Smooth muscle cell (in vitro differentiated cells): ENCODE results near the gene C12orf54. TPM values are rescaled to one million over a fixed set of nuclear protein-coding genes. Genes with fewer than 3 reads are reported as not detected.
"Not testable (repeated sequence)": the region's sequence is repeated elsewhere in the genome, so short reads cannot be mapped to it uniquely, and the experiment has no call there.

Experiments used
- DNase-seq: peaks from one replicate; lab custom pipeline; 2025; ENCODE audit not compliant: unreplicated experiment; lab: John Stamatoyannopoulos, UW
- H2AFZ ChIP-seq: fragments of 200-600 bp; sonication (generic); 2 replicates; pipeline ENCODE4 v1.6.0; 2016; ENCODE audit warnings: antibody characterized with exemption, low read depth, mild to moderate bottlenecking
- H3F3A ChIP-seq: fragments of 200-600 bp; sonication (generic); 2 replicates; pipeline ENCODE4 v1.6.0; 2017; ENCODE audit warnings: antibody characterized with exemption, low read depth
- H3K27ac ChIP-seq: fragments of 200-600 bp; sonication (generic); 2 replicates; pipeline ENCODE4 v1.5.1; 2016; ENCODE audit warnings: low read depth, mild to moderate bottlenecking
- H3K27me3 ChIP-seq: fragments of 200-600 bp; sonication (generic); 2 replicates; pipeline ENCODE4 v1.6.1; 2016; ENCODE audit warnings: low read depth, mild to moderate bottlenecking
- H3K36me3 ChIP-seq: fragments of 200-600 bp; sonication (generic); 2 replicates; pipeline ENCODE4 v1.5.1; 2016; ENCODE audit warnings: low read depth
- H3K4me1 ChIP-seq: fragments of 200-600 bp; sonication (generic); 2 replicates; pipeline ENCODE4 v1.5.1; 2016; ENCODE audit warnings: low read depth
- H3K4me2 ChIP-seq: fragments of 200-600 bp; sonication (generic); 2 replicates; pipeline ENCODE4 v1.6.0; 2016; ENCODE audit warnings: mild to moderate bottlenecking
- H3K4me3 ChIP-seq: fragments of 200-600 bp; sonication (generic); 2 replicates; pipeline ENCODE4 v1.5.1; 2016; ENCODE audit warnings: mild to moderate bottlenecking
- H3K79me2 ChIP-seq: fragments of 200-600 bp; sonication (generic); 2 replicates; pipeline ENCODE4 v1.6.0; 2016; ENCODE audit warnings: low read depth, mild to moderate bottlenecking
- H3K9ac ChIP-seq: fragments of 200-600 bp; sonication (generic); 2 replicates; pipeline ENCODE4 v1.6.0; 2016; ENCODE audit warnings: low read depth
- H3K9me3 ChIP-seq: fragments of 200-600 bp; sonication (generic); replicated peaks from 2 replicates; pipeline ENCODE4 v1.5.1; 2016; ENCODE audit warnings: low read depth
- H4K20me1 ChIP-seq: fragments of 200-600 bp; sonication (generic); 2 replicates; pipeline ENCODE4 v1.6.0; 2016; ENCODE audit warnings: low read depth
- CTCF ChIP-seq: fragments of 200-600 bp; sonication (generic); IDR thresholded peaks from 2 replicates; pipeline ENCODE4 v1.5.1; 2017; ENCODE audit warnings: borderline replicate concordance, mild to moderate bottlenecking, antibody characterized with exemption; ENCODE audit not compliant: insufficient read depth, poor library complexity, severe bottlenecking
- WGBS: methylation state at CpG from one replicate; pipeline ENCODE4 v1.1.7; 2016; ENCODE audit warnings: low lambda C conversion rate; 5-methylcytosine and 5-hydroxymethylcytosine counted together
- polyA plus RNA-seq: library from polyadenylated mRNA; unstranded; fragments of >200 nt; fragmentation: Nextera tagmentation; extraction: Ambion mirVana; gene quantifications from 2 replicates; pipeline ENCODE4 v1.2.1, GENCODE V29; 2016
- total RNA-seq: library from RNA; depleted of rRNA; stranded (reverse); fragments of >200 nt; gene quantifications from 2 replicates; pipeline ENCODE4 v1.2.3, GENCODE V29; 2014

C12orf54 gene
- total RNA-seq (0.45 TPM in 1 of 2 replicates, not detected in the other), polyA plus RNA-seq (1.1 and 2.6 TPM in 2 replicates)

- H3K27me3 ChIP-seq: no peaks in the 10 kb centered on the region
- H3K4me2 ChIP-seq: no peak within 1 kb of the TSS
- H3K4me3 ChIP-seq: no peak within 1 kb of the TSS
- no peaks in the 10 kb centered on the region for H3K36me3 ChIP-seq
- DNase-seq: no peak
- no peaks in the 10 kb centered on the region for H4K20me1 ChIP-seq
- H3F3A ChIP-seq: no peaks in the 10 kb centered on the region
- 87% methylated on average over 2 of the region's 2 CpGs for WGBS
- H3K79me2 ChIP-seq: no peaks in the 10 kb centered on the region
- H2AFZ ChIP-seq: no peak within 1 kb of the TSS
- no peak within 1 kb of the TSS for H3K27ac ChIP-seq
- TF ChIP-seq CTCF: no peak
- no peaks in the 10 kb centered on the region for H3K9me3 ChIP-seq
- no peak within 1 kb of the TSS for H3K9ac ChIP-seq
- H3K4me1 ChIP-seq: no peaks in the 10 kb centered on the region
These were observed at the start of gene C12orf54 for GRCh38 chr12:48482198-48482597. TSS of gene C12orf54 (plus strand) at chr12:48482498. CDS start at chr12:48483297, 799 bp downstream.

GRCh38 chr12:48434016-48434415, 48.3 kb upstream of the C12orf54 start:
- not testable (repeated sequence) for H3K9ac ChIP-seq, H3F3A ChIP-seq, H3K4me2 ChIP-seq, H3K9me3 ChIP-seq, H3K27me3 ChIP-seq, H3K27ac ChIP-seq, H3K79me2 ChIP-seq, H3K36me3 ChIP-seq, H3K4me1 ChIP-seq, H2AFZ ChIP-seq, DNase-seq, H3K4me3 ChIP-seq, H4K20me1 ChIP-seq
- 97% methylated on average over 10 of the region's 10 CpGs for WGBS

GRCh38 chr12:48441069-48441468, 41.2 kb upstream of the C12orf54 start:
- no peaks in the 10 kb centered on the region for H3K36me3 ChIP-seq
- no peaks in the 10 kb centered on the region for H4K20me1 ChIP-seq
- H3K27ac ChIP-seq: peak overlapping the region; percentile 3
- WGBS: 43% methylated on average over 7 of the region's 7 CpGs
- no peak overlapping the region for H3K4me3 ChIP-seq
- H3K27me3 ChIP-seq: no peaks in the 10 kb centered on the region
- no peaks in the 10 kb centered on the region for H3F3A ChIP-seq
- no peak overlapping the region for H3K9ac ChIP-seq
- no peak for TF ChIP-seq CTCF
- H2AFZ ChIP-seq: no peak overlapping the region
- DNase-seq: no peak
- no peaks in the 10 kb centered on the region for H3K79me2 ChIP-seq
- peak overlapping the region; percentile 27 for H3K4me2 ChIP-seq
- H3K4me1 ChIP-seq: peaks cover 30% of the 10 kb centered on the region
- H3K9me3 ChIP-seq: no peaks in the 10 kb centered on the region

- Histone ChIP-seq H3F3A (no peaks in the 10 kb centered on the region), H2AFZ (no peak overlapping the region), H3K4me3 (no peak overlapping the region), H3K79me2 (no peaks in the 10 kb centered on the region), H3K4me2 (no peak overlapping the region), H3K9ac (no peak overlapping the region), H3K27ac (no peak overlapping the region), H3K9me3 (no peaks in the 10 kb centered on the region), H3K36me3 (no peaks in the 10 kb centered on the region), H3K4me1 (peaks cover 39% of the 10 kb centered on the region), H4K20me1 (no peaks in the 10 kb centered on the region), H3K27me3 (no peaks in the 10 kb centered on the region)
- WGBS: 95% methylated on average over 3 of the region's 3 CpGs
- no peak for TF ChIP-seq CTCF
- no peak for DNase-seq
These were observed 40.0 kb upstream of the C12orf54 start for GRCh38 chr12:48442179-48442847.
